PC-9 (cell line): ENCODE measurements around the gene CHST11.

Source experiments
- CTCF ChIP-seq: fragments of 200-600 bp; sonication (generic); conservative IDR thresholded peaks from 2 replicates; pipeline ENCODE4 v1.6.1; 2017; ENCODE audit warnings: mixed run types, antibody characterized with exemption, mild to moderate bottlenecking, moderate library complexity
- EZH2 ChIP-seq: fragments of 200-600 bp; sonication (generic); IDR thresholded peaks from 2 replicates; pipeline ENCODE4 v1.8.0; 2017; ENCODE audit warnings: antibody characterized with exemption, low read depth

DNA sequence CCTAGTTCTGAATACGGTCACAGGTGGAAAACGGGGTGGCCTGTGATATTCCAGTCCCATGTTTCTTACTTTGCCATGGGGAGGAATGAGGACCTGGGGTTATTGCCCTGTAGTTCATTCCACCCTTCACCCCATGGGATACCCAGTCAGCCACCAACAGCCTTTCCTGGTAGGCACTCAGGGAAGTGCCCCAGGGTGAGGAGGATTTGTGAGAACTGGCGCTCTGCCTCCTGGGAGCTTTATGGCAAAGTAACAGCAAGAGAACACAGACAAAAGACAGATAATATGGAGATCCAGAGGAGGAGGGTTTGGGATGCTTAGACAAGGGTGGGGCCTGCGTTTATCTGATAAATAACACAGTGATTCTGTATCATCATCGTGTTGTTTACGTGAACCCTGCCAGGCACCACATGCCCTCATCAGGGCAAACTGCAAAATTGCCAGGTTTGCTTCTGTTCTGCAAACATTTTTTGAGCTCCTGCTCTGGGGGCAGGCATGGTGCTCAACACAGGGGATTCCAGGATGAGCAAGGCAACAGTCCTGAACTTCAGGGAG is 277.9 kb downstream of the CHST11 start:
- TF ChIP-seq CTCF, result no peak
- TF ChIP-seq EZH2, result no peak
